GM19240 (cell line): ENCODE measurements around the gene RXRA.

ENCODE experiments used
- DNase-seq: peaks from one replicate; pipeline ENCODE4 v3.0.0; 2011; ENCODE audit warnings: low spot score; ENCODE audit not compliant: insufficient read length

Gene RXRA

GRCh38 chr9:134325813-134326723 lies at the start of gene RXRA:
Gene RXRA (plus strand): TSS chr9:134326455. CDS start chr9:134326632, 177 bp downstream.
- DNase-seq = peak; percentile 47

- DNase-seq = no peak
These were observed 48.0 kb upstream of the RXRA start for GRCh38 chr9:134278286-134278685.

- no peak for DNase-seq
These were observed 47.1 kb upstream of the RXRA start for GRCh38 chr9:134278974-134279640.

- no peak for DNase-seq
These were observed 44.1 kb upstream of the RXRA start for GRCh38 chr9:134282138-134282650.

GRCh38 chr9:134283111-134283515 lies 43.1 kb upstream of the RXRA start:
- DNase-seq = no peak

GRCh38 chr9:134283692-134284265 lies 42.5 kb upstream of the RXRA start:
- DNase-seq = no peak

- no peak for DNase-seq
These were observed 42.0 kb upstream of the RXRA start for GRCh38 chr9:134284273-134284672.

- DNase-seq = no peak
These were observed 41.5 kb upstream of the RXRA start for GRCh38 chr9:134284741-134285140.

- no peak for DNase-seq
These were observed 40.9 kb upstream of the RXRA start for GRCh38 chr9:134285215-134285845.

GRCh38 chr9:134286471-134287245 lies 39.6 kb upstream of the RXRA start:
- DNase-seq = no peak

GRCh38 chr9:134287591-134288491 lies 38.4 kb upstream of the RXRA start:
- no peak for DNase-seq

- DNase-seq = no peak
These were observed 37.5 kb upstream of the RXRA start for GRCh38 chr9:134288746-134289145.

- no peak for DNase-seq
These were observed 36.9 kb upstream of the RXRA start for GRCh38 chr9:134289241-134289875.

- no peak for DNase-seq
These were observed 35.4 kb upstream of the RXRA start for GRCh38 chr9:134290603-134291451.

GRCh38 chr9:134291452-134291881 lies 34.8 kb upstream of the RXRA start:
- DNase-seq = no peak

- DNase-seq = no peak
These were observed 34.0 kb upstream of the RXRA start for GRCh38 chr9:134291961-134292871.

GRCh38 chr9:134293031-134293521 lies 33.2 kb upstream of the RXRA start:
- DNase-seq = no peak
